ENCODE results near the gene TESK2. TPM values are rescaled to one million over a fixed set of nuclear protein-coding genes. Genes with fewer than 3 reads are reported as not detected.

The TESK2 gene
- total RNA-seq, 1 donor, result 2.2 TPM

Other genes starting within 250 kb of the TESK2 start
- 1.3 and 1.6 TPM in 2 replicates for gene HPDL, start 164.3 kb downstream of the TESK2 start, total RNA-seq
- gene TOE1, start 151.0 kb downstream of the TESK2 start, total RNA-seq, result 10.3 and 10.4 TPM in 2 replicates
- 9.3 and 15.1 TPM in 2 replicates for gene MUTYH, start 150.7 kb downstream of the TESK2 start, total RNA-seq
- gene CCDC163, start 8.9 kb upstream of the TESK2 start, total RNA-seq, result 1.3 and 1.9 TPM in 2 replicates
- 3.9 and 5.6 TPM in 2 replicates for gene MMACHC, start 9.1 kb upstream of the TESK2 start, total RNA-seq
- gene PRDX1, start 30.7 kb upstream of the TESK2 start, total RNA-seq, result 361 and 523 TPM in 2 replicates
- gene AKR1A1, start 59.7 kb upstream of the TESK2 start, total RNA-seq, result 158 TPM in 2 replicates
- 44.1 and 50.5 TPM in 2 replicates for gene NASP, start 92.9 kb upstream of the TESK2 start, total RNA-seq
- 1.3 and 1.6 TPM in 2 replicates for gene CCDC17, start 132.9 kb upstream of the TESK2 start, total RNA-seq
- gene GPBP1L1, start 195.4 kb upstream of the TESK2 start, total RNA-seq, result 90.5 and 122 TPM in 2 replicates
- 6.9 and 10.0 TPM in 2 replicates for gene TMEM69, start 197.0 kb upstream of the TESK2 start, total RNA-seq